Activated CD8-positive, alpha-beta memory T cell treated with anti-CD3 and anti-CD28 coated beads for 36 hours (primary cell): ENCODE data around the gene GLI1. TPM values are rescaled to one million over a fixed set of nuclear protein-coding genes. Genes with fewer than 3 reads are reported as not detected.
"Not testable (repeated sequence)": the region's sequence is repeated elsewhere in the genome, so short reads cannot be mapped to it uniquely, and the experiment has no call there.

ENCODE experiments used
- CTCF ChIA-PET: fragments of 350-600 bp; sonication (Branson Sonifier 250); formaldehyde crosslinking; loops from one replicate; lab custom pipeline; 2021; ENCODE audit warnings: antibody characterized with exemption; lab: Charles Lee
- POLR2A ChIA-PET: fragments of 350-600 bp; sonication (Branson Sonifier 250); formaldehyde crosslinking; loops from one replicate; lab custom pipeline; 2021; ENCODE audit warnings: antibody characterized with exemption; lab: Charles Lee
- total RNA-seq, 2 experiments: library from RNA; stranded (reverse); gene quantifications; one replicate each; pipeline ENCODE4 v1.2.3, GENCODE V29; 2021

The GLI1 gene
- total RNA-seq, 2 experiments from 2014 or later = 0.46 to 0.50 TPM

GRCh38 chr12:57435293-57435692 is 24.3 kb upstream of the GLI1 start:
- ChIA-PET POLR2A (no interaction called here), CTCF (interaction anchor here (0.7 to 1.2 kb wide), 5 partner anchors 24 to 194 kb away, joined by 3 to 5 read pairs (median 3); partner anchors contain the start of gene GLI1)

GRCh38 chr12:57438400-57438799 is 21.2 kb upstream of the GLI1 start:
- POLR2A ChIA-PET = no interaction called here

GRCh38 chr12:57439762-57440266 is 19.8 kb upstream of the GLI1 start:
- CTCF ChIA-PET = no interaction called here

More at GRCh38 chr12:57438400-57438799, 21.2 kb upstream of the GLI1 start:
- CTCF ChIA-PET = interaction anchor here (0.6 to 1.4 kb wide), 2 partner anchors 15 to 46 kb away, joined by 3 to 4 read pairs; no protein-coding TSS in a partner anchor

GRCh38 chr12:57441393-57441792 is 18.2 kb upstream of the GLI1 start:
- CTCF ChIA-PET = interaction anchor here (2.3 kb wide), 1 partner anchor 11 kb away, joined by 10 read pairs; no protein-coding TSS in a partner anchor
- POLR2A ChIA-PET = not testable (repeated sequence)

More at GRCh38 chr12:57439762-57440266, 19.8 kb upstream of the GLI1 start:
- POLR2A ChIA-PET = no interaction called here

- ChIA-PET POLR2A (no interaction called here), CTCF (interaction anchor here (2.3 kb wide), 1 partner anchor 11 kb away, joined by 10 read pairs; no protein-coding TSS in a partner anchor)
Measured at GRCh38 chr12:57441846-57442427, 17.6 kb upstream of the GLI1 start.

- CTCF ChIA-PET, POLR2A ChIA-PET: not testable (repeated sequence)
Measured at GRCh38 chr12:57444337-57444736, 15.2 kb upstream of the GLI1 start.

GRCh38 chr12:57444744-57445143 is 14.8 kb upstream of the GLI1 start:
- ChIA-PET CTCF (no interaction called here), POLR2A (no interaction called here)

- ChIA-PET POLR2A (no interaction called here), CTCF (interaction anchor here (0.6 to 1.8 kb wide), 4 partner anchors 13 to 190 kb away, joined by 3 to 8 read pairs (median 4); partner anchors contain the start of gene GLI1)
Measured at GRCh38 chr12:57446292-57446960, 13.2 kb upstream of the GLI1 start.

GRCh38 chr12:57448669-57449068 is 10.9 kb upstream of the GLI1 start:
- ChIA-PET CTCF (interaction anchor here (2.6 kb wide), 1 partner anchor 10 kb away, joined by 9 read pairs; no protein-coding TSS in a partner anchor), POLR2A (no interaction called here)

GRCh38 chr12:57449375-57449774 is 10.2 kb upstream of the GLI1 start:
- ChIA-PET POLR2A (no interaction called here), CTCF (interaction anchor here (2.6 kb wide), 1 partner anchor 9 kb away, joined by 9 read pairs; no protein-coding TSS in a partner anchor)

GRCh38 chr12:57450057-57450456 is 9.5 kb upstream of the GLI1 start:
- ChIA-PET POLR2A (no interaction called here), CTCF (interaction anchor here (0.7 to 2.6 kb wide), 5 partner anchors 9 to 32 kb away, joined by 3 to 9 read pairs (median 3); partner anchors contain the start of gene GLI1)

GRCh38 chr12:57451233-57451778 is 8.3 kb upstream of the GLI1 start:
- CTCF ChIA-PET = interaction anchor here (0.8 to 3.1 kb wide), 4 partner anchors 9 to 198 kb away, joined by 3 to 26 read pairs (median 10); no protein-coding TSS in a partner anchor

GRCh38 chr12:57452181-57452936 is 7.2 kb upstream of the GLI1 start:
- ChIA-PET POLR2A (interaction anchor here (0.5 to 1.8 kb wide), 3 partner anchors 22 to 145 kb away, joined by 3 to 9 read pairs (median 3); no protein-coding TSS in a partner anchor), CTCF (interaction anchor here (0.6 to 3.2 kb wide), 27 partner anchors 10 to 239 kb away, joined by 3 to 26 read pairs (median 3); no protein-coding TSS in a partner anchor)

More at GRCh38 chr12:57451233-57451778, 8.3 kb upstream of the GLI1 start:
- POLR2A ChIA-PET = interaction anchor here (0.5 to 1.8 kb wide), 3 partner anchors 14 to 210 kb away, joined by 3 to 9 read pairs (median 5); no protein-coding TSS in a partner anchor

- POLR2A ChIA-PET = interaction anchor here (0.6 to 1.8 kb wide), 3 partner anchors 23 to 210 kb away, joined by 3 to 9 read pairs (median 3); no protein-coding TSS in a partner anchor
- CTCF ChIA-PET = interaction anchor here (0.6 to 3.2 kb wide), 28 partner anchors 9 to 240 kb away, joined by 3 to 26 read pairs (median 3); no protein-coding TSS in a partner anchor
Measured at GRCh38 chr12:57452937-57453509, 6.6 kb upstream of the GLI1 start.

- ChIA-PET CTCF (interaction anchor here (1.8 to 3.2 kb wide), 2 partner anchors 8 to 24 kb away, joined by 4 to 14 read pairs; no protein-coding TSS in a partner anchor), POLR2A (no interaction called here)
Measured at GRCh38 chr12:57454213-57454565, 5.4 kb upstream of the GLI1 start.

GRCh38 chr12:57454566-57455373 is 4.8 kb upstream of the GLI1 start, which contains the start of gene INHBE:
Gene INHBE (plus strand): TSS chr12:57455307. CDS start chr12:57455537, 230 bp downstream.
- POLR2A ChIA-PET = interaction anchor here (0.6 kb wide), 3 partner anchors 25 to 730 kb away, joined by 4 to 8 read pairs (median 4); partner anchors contain the start of gene NACA
- CTCF ChIA-PET = interaction anchor here (1.0 to 3.2 kb wide), 13 partner anchors 8 to 226 kb away, joined by 3 to 16 read pairs (median 4); partner anchors contain the start of gene SHMT2
